Measurements from ENCODE around the gene MET.

The MET gene

GRCh38 chr7:116731023-116731395 lies 59.0 kb downstream of the MET start:
- no peaks in the 10 kb centered on the region for H3K36me3 ChIP-seq (ENCODE audit: insufficient read depth)
- no peak overlapping the region for H3K27ac ChIP-seq
- H2AFZ ChIP-seq (ENCODE audit: low read depth), result no peak overlapping the region
- no peaks in the 10 kb centered on the region for H3K79me2 ChIP-seq (ENCODE audit: insufficient read depth, low read depth)
- H3K9ac ChIP-seq, result no peak overlapping the region
- no peaks in the 10 kb centered on the region for H3K4me1 ChIP-seq (ENCODE audit: low read depth, poor library complexity, severe bottlenecking)
- no peaks in the 10 kb centered on the region for H4K20me1 ChIP-seq (ENCODE audit: insufficient read depth)
- no peak overlapping the region for H3K4me3 ChIP-seq (IDR thresholded peaks at IDR 0.05; ENCODE audit: insufficient read depth, low read depth, low read length)
- H3K27me3 ChIP-seq (ENCODE audit: insufficient read depth, low read depth), result no peaks in the 10 kb centered on the region
- TF ChIP-seq CTCF (conservative IDR thresholded peaks at IDR 0.05; ENCODE audit: low read depth, low read length), result no peak
- no peak overlapping the region for H3K4me2 ChIP-seq

- no peaks in the 10 kb centered on the region for H3K4me1 ChIP-seq (ENCODE audit: low read depth, poor library complexity, severe bottlenecking)
- no peak for TF ChIP-seq CTCF (conservative IDR thresholded peaks at IDR 0.05; ENCODE audit: low read depth, low read length)
- H3K4me2 ChIP-seq, result no peak overlapping the region
- no peaks in the 10 kb centered on the region for H3K36me3 ChIP-seq (ENCODE audit: insufficient read depth)
- no peak overlapping the region for H3K9ac ChIP-seq
- no peak overlapping the region for H2AFZ ChIP-seq (ENCODE audit: low read depth)
- H4K20me1 ChIP-seq (ENCODE audit: insufficient read depth), result no peaks in the 10 kb centered on the region
- no peaks in the 10 kb centered on the region for H3K79me2 ChIP-seq (ENCODE audit: insufficient read depth, low read depth)
- H3K27me3 ChIP-seq (ENCODE audit: insufficient read depth, low read depth), result no peaks in the 10 kb centered on the region
- no peak overlapping the region for H3K4me3 ChIP-seq (IDR thresholded peaks at IDR 0.05; ENCODE audit: insufficient read depth, low read depth, low read length)
- no peak overlapping the region for H3K27ac ChIP-seq
Measured at GRCh38 chr7:116731445-116732335, 59.7 kb downstream of the MET start.

GRCh38 chr7:116732788-116733694 lies 61.0 kb downstream of the MET start:
- Histone ChIP-seq H3K4me2 (no peak overlapping the region), H3K27me3 (ENCODE audit: insufficient read depth, low read depth) (no peaks in the 10 kb centered on the region), H3K9ac (no peak overlapping the region), H3K79me2 (ENCODE audit: insufficient read depth, low read depth) (no peaks in the 10 kb centered on the region), H3K4me1 (ENCODE audit: low read depth, poor library complexity, severe bottlenecking) (no peaks in the 10 kb centered on the region), H4K20me1 (ENCODE audit: insufficient read depth) (no peaks in the 10 kb centered on the region), H3K27ac (no peak overlapping the region), H3K36me3 (ENCODE audit: insufficient read depth) (no peaks in the 10 kb centered on the region), H3K4me3 (IDR thresholded peaks at IDR 0.05; ENCODE audit: insufficient read depth, low read depth, low read length) (no peak overlapping the region), H2AFZ (ENCODE audit: low read depth) (no peak overlapping the region)
- no peak for TF ChIP-seq CTCF (conservative IDR thresholded peaks at IDR 0.05; ENCODE audit: low read depth, low read length)

GRCh38 chr7:116733924-116734580 lies 62.1 kb downstream of the MET start:
- no peaks in the 10 kb centered on the region for H3K4me1 ChIP-seq (ENCODE audit: low read depth, poor library complexity, severe bottlenecking)
- no peak overlapping the region for H3K27ac ChIP-seq
- H4K20me1 ChIP-seq (ENCODE audit: insufficient read depth), result no peaks in the 10 kb centered on the region
- H3K27me3 ChIP-seq (ENCODE audit: insufficient read depth, low read depth), result no peaks in the 10 kb centered on the region
- no peaks in the 10 kb centered on the region for H3K79me2 ChIP-seq (ENCODE audit: insufficient read depth, low read depth)
- no peak overlapping the region for H3K4me3 ChIP-seq (IDR thresholded peaks at IDR 0.05; ENCODE audit: insufficient read depth, low read depth, low read length)
- TF ChIP-seq CTCF (conservative IDR thresholded peaks at IDR 0.05; ENCODE audit: low read depth, low read length), result no peak
- H2AFZ ChIP-seq (ENCODE audit: low read depth), result no peak overlapping the region
- H3K9ac ChIP-seq, result no peak overlapping the region
- H3K4me2 ChIP-seq, result no peak overlapping the region
- no peaks in the 10 kb centered on the region for H3K36me3 ChIP-seq (ENCODE audit: insufficient read depth)

Measured in KMS-11 (cell line).